Fibroblast of skin of abdomen (primary cell): ENCODE results near the gene RPS6KA2.
"Not testable (repeated sequence)": the region's sequence is repeated elsewhere in the genome, so short reads cannot be mapped to it uniquely, and the experiment has no call there.

Source experiments
- DNase-seq: peaks from one replicate; pipeline ENCODE4 v3.0.0-alpha.2; 2013

Gene RPS6KA2

DNA sequence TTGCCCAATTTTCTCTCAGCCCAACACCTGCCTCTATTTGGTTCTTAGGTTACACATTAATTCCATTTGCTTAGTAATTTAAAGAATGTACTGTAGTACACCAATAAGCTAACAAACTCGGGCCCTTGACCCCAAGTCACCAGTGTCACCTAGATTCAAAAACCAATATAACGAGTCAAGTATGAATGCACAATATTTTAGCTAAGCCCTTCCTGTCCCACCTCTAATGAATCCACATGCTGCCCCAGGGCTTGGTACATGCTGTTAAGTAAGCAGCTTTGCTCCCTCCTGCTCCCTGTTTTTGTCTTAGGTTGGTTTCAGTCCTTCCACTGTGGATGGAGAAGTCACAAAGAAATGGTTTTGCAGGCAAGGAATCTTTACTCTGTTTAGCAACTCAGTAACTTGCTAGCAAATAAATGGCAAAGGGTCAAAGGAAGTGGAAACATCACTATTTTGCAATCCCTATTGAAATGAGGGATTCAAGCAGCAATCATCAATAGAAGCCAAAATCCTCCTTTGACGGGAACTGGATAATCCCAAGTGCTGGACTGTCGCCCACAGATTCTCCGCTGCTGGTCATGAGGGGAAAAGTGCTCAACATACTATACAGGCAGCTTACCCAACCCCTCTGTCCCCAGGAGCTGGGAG is 239.3 kb downstream of the RPS6KA2 start:
- no peak for DNase-seq

DNA sequence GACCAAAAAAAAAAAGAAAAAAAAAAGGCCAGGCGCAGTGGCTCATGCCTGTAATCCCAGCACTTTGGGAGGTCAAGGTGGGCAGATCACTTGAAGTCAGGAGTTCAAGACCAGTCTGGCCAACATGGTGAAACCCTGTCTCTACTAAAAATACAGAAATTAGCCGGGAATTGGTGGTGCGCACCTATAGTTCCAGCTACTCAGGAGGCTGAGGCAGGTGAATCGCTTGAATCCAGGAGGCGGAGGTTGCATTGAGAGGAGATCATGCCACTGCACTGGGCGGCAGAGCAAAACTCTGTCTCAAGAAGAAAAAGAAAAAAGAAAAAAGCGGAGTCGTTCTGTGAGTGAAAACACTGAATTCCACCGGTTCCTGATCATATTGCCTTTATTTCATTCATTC is 240.0 kb downstream of the RPS6KA2 start:
- not testable (repeated sequence) for DNase-seq

DNA sequence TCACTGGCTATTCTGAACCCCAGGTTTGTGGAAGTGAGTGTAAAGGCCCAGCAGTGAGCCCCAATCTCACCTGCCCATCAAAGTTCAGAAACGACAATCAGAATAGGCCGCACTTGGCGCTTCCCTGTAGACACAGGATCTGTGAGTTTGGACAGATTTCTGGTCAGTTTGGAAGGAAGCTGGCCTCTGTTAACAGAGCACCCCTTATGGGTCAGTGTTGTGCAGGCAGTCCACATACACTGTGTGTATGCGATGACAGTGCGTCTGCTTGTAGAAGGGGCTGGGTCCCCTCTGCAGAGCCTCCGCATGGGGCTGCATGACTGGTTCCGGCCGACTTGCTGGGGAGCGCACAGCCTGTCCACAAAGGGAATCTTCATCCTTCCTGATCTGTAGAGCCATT is 240.9 kb downstream of the RPS6KA2 start:
- DNase-seq: no peak

DNA sequence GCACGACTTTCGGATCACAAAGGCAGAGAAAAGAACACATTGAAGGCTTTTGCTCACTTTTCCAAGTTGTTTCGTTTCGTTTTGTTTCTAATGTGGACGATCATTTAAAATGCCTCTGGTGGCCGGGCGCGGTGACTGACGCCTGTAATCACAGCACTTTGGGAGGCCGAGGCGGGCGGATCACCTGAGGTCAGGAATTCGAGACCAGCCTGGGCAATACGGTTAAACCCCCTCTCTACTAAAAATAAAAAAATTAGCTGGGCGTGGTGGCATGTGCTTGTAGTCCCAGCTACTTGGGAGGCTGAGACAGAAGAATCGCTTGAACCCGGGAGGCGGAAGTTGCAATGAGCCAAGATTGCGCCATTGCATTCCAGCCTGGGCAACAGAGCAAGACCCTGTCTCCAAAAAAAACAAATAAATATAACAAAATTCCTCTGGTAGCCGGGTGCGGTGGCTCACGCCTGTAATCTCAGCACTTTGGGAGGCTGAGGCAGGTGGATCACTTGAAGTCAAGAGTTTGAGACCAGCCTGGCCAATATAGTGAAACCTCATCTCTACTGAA is 243.2 kb downstream of the RPS6KA2 start:
- not testable (repeated sequence) for DNase-seq

DNA sequence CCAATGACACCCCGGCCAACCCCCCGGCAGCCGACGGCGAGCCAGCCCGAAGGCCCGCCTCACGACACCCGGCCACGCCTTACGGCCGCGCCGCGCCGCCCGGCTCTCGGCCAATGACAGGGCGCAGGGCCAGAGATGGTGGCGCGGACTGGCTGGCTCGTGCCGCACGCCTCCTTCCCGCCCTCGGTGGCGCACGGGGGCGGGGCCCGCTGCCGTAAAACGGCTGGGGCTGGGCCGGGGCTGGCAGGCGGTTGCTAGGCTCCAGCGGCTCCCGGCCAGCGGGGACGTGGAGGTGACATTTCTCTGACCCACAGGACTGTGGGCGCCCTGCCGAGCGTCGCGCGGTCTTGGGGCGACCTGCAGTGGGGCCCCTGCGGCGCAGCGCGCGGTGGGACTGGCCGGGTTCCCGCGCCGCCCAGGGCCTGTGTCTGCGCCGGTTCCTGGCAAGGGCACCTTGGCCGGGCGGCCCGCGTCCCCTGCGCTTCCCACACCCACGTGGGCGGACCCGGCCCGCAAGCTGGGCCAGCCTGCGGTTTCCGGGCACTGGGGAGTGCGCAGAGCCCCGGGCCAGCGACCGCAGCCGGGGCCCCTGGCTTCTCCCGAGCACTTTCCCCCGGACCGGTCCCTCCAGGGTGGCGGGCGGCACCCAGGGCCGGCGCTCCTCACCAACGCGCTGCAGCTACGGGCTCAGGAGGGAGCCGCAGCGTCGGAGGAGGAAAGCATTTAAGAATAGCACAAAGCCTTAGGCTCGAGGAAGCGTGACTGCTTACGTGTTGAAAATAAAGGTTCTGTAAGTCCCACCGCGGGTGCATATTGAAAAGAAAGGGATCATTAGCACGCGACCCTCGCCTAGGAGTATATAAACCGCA is 243.9 kb downstream of the RPS6KA2 start, which contains the start of gene MPC1:
MPC1 (minus strand) TSS at position 8 of the 869 bp plus-strand sequence. CDS start 64 bp downstream, outside the sequence.
- DNase-seq: peak; percentile 95

DNA sequence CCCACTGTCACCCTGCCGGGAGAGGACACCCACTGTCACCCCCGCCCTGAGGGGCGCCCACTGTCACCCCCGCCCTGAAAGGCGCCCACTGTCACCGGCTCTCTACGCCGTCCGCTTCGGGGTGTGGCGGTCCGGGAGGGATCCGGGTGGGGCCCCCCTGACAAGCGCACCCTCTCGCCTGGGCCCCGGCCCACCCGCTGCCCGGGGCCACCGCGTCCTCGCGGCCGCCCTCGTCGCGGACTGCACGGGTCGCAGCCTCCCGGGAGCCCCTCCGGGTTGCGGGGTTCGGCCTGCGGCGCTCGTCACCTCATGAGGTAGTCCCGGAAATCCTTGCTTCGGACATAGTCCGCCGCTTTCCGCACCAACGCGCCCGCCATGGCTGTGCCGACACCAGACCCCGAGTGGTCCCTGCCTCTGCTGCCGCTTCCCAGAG is 244.5 kb downstream of the RPS6KA2 start:
- no peak for DNase-seq

DNA sequence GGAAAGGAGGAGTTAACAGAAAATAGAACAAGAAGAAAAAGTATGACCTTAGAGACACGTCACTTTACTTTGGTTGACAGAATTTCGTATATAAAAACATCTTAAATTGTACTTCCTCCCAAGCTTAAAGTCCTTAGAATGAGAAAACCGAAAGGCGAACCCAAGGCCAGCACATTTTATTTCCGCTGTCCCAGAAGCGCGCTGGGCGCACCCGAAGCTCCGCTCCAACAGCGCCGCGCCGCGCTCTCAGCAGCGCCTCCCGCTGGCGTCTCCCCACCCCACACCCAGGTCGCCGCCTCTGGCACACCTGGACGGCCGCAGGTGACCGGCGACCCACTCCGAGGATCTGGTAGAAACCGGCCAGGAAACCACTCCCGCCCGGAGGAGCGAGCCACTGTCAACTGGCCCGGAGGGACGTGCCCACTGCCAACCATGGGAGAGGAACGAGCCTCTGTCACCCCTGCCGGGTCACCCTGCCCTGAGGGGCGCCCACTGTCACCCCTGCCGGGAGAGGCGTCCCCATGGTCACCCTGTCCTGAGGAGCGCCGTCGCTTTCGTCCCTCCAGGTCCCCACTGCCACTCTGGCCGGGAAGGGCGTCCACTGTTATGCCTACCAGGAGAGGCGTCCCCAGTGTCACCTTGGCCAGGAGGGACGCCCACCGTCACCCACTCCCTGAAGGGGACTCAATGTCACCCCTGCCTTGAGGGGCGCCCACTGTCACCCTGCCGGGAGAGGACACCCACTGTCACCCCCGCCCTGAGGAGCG is 245.1 kb downstream of the RPS6KA2 start:
- DNase-seq: peak; percentile 29

DNA sequence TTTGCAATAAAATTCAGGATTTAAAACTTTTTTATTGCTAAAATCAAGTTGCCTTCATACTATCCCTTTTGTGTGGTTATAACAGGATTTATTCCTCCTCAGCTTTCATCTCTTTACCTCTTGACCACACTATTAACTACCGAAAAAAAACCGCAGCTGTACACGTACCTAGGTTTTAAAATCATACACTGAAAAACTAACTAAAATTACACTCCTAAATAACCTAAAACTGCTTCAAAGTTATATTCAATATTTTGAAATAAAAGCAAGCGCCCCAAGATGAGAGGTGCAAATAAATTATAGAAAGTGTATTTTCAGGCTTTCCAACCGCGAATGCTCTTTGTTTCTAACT is 245.7 kb downstream of the RPS6KA2 start:
- no peak for DNase-seq

DNA sequence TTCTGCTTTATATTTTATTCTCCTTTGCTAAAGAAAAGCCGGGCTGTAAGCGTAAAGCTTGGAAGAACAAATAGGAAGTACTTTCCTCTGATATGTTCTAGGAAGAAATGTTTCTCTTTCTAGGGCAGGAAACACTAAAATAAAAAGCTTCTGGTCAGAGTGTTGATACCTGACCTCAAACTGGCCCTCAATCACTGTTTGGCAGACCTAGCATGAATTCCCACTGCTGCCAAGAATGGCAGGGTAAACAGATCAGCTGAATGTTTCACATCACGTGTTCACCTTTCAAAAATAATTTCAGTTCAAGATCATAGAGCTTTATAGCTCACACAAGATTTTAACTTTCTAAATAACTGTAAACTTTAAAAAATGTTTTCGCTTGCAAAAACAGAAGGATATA is 247.3 kb downstream of the RPS6KA2 start:
- DNase-seq: no peak

DNA sequence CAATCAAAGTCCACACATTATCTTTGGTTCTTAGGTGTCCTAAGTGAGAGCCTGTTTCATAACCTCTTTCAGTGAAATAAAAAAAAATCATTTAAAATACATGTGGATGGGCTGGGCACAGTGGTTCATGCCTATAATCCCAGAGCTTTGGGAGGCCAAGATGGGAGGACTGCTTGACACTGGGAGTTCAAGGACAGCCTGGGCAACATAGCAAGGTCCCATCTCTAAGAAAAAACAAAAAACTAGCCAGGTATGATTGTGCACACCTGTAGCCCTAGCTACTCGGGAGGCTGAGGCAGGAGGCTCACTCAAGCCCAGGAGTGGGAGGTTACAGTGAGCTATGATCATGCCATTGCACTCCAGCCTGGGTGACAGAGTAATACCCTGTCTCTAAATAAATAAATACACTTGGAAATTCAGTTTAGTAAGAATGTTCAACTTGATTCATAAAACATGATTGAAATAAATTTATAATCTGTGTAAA is 247.9 kb downstream of the RPS6KA2 start:
- no peak for DNase-seq

DNA sequence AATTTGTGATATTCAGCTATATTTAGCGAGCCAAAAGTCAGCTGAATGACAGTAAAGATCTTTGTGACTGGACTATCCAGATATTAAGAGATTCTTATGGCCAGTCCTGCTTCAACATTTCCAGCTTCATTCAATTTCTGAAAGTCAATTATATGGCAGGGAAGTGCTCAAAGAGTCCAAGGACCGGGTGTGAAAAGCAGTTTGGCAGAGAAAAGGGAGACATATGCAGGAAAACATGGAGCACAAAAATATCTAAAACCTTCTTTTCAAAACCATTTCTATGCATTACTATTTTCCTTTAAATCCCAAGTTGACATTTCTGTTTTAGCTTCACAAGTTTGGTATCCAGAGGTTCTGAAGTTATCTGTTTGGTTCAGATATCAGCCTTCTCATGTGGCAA is 249.3 kb downstream of the RPS6KA2 start:
- no peak for DNase-seq

DNA sequence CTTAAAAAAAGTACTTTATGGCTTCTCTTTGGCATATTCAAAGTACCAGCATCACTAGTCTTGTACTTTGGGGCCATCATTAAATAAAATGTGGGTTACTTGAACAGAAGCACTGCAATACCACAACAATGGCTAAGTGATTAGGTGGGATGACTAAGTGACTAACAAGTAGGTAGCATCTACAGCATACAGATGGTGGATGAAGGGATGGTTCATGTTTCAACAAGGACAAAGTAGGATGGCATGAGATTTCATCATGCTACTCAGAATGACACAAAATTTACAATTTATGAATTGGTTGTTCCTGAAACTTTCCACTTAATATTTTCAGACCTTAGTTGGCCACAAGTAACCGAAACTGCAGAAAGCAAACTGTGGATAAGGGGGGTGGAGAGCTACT is 252.0 kb downstream of the RPS6KA2 start:
- no peak for DNase-seq

DNA sequence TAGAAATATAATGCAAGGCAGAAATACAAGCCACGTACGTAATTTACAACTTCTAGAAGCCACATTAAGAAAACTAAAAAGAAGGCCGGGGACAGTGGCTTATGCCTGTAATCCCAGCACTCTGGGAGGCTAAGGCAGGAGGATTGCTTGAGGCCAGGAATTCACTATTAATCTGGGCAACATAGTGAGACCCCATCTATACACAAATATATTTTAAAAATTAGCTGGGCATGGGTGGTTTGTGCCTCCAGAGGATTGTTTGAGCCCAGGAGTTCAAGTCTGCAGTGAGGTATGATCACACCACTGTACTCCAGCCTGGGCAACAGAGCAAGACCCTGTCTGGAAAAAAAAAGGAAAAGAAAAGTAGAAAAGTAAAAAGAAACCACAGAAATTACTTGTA is 256.6 kb downstream of the RPS6KA2 start:
- no peak for DNase-seq

DNA sequence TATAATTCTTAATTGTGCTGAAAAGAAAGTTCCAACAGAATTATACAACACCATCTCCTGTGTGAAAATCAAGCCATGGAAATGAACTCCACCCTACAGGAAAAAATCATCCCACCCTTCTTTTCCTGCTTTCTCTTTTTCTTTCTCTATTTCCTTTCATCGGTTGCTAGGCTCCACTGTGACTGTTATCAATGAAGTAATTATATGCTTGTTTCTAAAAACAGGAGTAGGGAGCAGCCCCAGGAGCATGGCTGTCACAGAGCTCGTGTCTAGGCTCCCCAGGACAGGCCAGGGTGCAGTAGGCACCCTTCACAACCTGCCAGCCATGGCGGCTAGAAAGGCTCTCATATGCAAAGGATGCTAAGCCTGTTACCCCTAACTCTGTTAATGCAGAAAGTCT is 257.3 kb downstream of the RPS6KA2 start:
- DNase-seq: no peak

DNA sequence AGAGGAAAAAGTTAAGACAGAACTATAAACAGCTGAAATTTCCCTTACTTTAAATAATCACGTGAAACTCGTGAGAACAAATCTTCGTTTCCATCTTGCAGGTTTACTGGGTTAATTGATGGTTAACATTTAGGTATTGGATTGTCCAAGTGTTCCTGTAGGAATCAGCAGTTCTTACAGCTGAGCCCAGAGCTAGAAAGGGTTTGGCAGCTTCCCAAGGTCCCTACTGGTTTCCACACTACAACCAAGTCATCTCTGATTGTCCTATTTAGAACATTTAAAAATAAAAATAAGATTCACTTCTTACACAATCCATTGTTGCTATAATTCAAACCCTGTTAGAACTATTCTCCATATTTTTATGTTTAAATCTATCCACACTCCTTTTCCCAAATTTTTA is 260.1 kb downstream of the RPS6KA2 start:
- no peak for DNase-seq

DNA sequence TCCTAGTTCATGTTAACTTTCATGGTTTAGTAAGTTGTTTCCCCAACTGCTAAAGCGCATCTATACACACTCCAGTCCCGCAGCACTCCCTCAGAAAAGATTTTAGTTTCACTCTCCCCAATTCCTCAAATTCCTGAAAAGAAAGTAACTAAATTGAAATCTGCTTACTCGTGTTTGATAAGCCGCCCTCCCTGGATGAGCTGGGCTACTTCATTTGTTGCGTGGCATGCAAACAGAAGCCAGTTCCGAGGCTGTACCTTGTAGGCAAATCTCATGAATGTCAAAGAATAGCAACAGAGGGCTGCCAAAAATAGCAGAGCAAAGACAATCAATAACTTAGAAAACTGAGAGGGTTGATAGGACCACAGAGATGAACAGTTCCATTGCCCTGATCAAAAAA is 261.2 kb downstream of the RPS6KA2 start:
- DNase-seq: no peak

DNA sequence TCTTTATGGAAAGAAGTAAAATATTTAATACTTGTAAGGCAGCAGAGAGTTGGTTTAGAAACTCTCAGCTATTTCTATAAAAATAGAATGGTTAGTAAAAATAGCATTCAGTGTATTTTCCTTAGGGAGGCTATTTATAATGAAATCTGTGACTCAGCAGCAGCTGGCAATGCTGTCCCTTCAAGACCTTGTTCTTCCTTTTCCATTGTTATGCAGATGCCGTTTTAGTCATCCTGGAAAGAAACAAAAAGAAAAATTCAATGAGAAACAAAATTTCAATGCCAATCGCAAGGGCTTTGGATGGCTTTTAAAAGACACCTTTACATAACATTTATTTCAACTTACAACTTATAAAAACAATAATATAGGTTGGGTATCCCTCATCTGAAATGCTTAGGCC is 261.8 kb downstream of the RPS6KA2 start:
- DNase-seq: peak; percentile 38

DNA sequence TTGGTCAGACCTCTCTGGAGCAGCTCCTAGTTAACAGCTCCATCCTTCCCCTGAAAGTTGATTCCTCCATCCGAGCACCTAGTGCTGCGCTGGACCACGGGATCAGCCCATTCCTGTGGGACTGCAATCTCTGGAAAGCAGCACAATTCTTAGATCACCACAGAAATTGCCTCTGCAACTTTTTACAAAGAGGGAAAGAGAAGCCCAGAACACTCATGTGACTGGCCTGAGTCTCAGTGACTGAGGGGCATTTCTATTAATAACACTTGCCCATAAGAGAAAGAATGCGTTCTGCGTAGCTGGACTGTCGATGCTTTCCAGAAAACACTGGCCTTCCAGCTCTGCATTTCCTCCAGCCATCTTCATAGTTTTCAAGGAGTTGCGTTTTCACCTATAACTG is 262.6 kb downstream of the RPS6KA2 start:
- DNase-seq: no peak

DNA sequence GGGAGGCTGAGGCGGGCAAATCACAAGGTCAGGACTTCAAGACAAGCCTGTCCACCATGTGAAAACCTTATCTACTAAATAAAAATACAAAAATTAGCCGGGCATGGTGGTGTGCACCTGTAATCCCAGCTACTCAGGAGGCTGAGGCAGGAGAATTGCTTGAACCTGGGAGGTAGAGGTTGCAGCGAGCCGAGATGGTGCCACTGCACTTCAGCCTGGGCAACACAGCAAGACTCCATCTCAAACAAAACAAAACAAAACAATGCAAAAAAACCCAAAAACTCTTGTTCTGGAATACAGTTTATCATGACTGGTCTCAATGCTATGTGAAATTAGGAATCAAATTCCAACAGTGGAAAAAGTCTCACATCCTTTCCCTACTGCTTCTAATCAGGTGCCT is 264.6 kb downstream of the RPS6KA2 start:
- not testable (repeated sequence) for DNase-seq

DNA sequence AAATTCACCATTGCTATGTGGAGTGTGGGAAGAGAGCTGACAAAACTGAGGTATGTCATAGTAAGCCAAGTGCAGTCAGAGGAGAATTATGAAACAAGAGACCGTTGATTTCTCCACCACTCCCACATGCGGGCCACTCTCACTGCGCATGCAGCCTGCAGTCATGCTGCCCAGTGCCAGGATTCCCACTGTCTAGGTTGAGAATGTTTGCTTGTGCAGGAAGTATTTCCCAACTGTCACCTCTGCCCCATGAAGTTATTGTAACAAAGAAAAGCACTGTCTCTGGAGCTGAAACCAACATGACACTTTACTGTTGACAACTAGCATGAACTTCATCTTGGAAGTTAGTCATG is 266.0 kb downstream of the RPS6KA2 start:
- DNase-seq: no peak

DNA sequence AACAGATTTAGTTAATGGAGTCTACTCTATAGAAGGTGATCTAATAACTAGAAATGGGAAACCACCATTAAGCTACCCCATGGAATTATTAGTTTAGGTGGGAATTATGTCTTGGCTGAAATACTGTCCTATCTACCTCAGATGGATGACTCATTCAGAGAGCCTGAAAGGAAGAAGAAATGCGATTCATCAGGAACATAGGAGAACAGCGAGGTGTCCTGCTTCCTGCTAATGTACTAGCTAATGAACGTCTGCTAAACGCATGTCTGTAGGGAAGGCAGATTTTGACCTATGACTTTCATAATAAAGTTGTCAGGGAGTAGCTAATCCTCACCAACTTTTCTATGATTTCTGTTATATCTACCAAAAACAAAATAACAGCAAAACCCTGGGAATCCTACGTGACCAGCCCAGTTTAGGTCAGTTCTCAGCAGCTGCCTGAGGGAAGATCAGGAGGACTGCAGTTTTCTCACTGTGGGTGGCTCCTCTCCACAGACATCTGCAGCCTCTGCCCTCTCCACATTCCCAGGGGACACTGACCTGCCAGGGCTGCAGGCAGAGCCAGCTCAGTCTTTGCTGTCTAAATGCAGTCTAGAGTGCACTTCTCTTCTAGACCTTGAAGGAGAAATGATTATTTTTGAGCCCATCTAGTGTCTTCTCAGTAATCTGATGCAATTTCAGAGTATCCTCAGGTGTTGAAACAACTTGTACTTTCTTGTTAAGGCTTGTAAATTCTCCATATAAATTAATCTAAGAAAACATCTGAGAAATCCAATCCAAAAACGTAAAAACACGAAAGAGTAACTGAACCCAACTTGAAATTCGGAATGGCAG is 266.6 kb downstream of the RPS6KA2 start:
- no peak for DNase-seq
